ENCODE measurements around the gene PKN3.

- no peak for TF ChIP-seq EP300 (IDR thresholded peaks at IDR 0.05)
- no peak for TF ChIP-seq CTCF (IDR thresholded peaks at IDR 0.05)
Measured at GRCh38 chr9:128690684-128691034, 11.6 kb upstream of the PKN3 start.
